Mucosa of rectum (tissue), 2 donors: ENCODE data around the gene ABLIM3.

Experiments
- H3K27ac ChIP-seq, 2 donors: one replicate each; pipeline ENCODE4 v1.7.0; 2013; ENCODE audit warnings: inconsistent platforms in 2 of 2, low read depth in 2 of 2, low read length in 2 of 2
- H3K27me3 ChIP-seq, 2 donors: one replicate each; pipeline ENCODE4 v1.7.0; 2013; ENCODE audit warnings: low read length in 2 of 2; ENCODE audit not compliant: control insufficient read depth in 2 of 2, insufficient read depth in 2 of 2
- H3K36me3 ChIP-seq, 2 donors: one replicate each; pipeline ENCODE4 v1.7.0; 2013; ENCODE audit warnings: low read length in 2 of 2; ENCODE audit not compliant: control insufficient read depth in 2 of 2, insufficient read depth in 2 of 2
- H3K4me1 ChIP-seq, 2 donors: one replicate each; pipeline ENCODE4 v1.7.0; 2013; ENCODE audit warnings: low read length in 2 of 2, mild to moderate bottlenecking in 1 of 2; ENCODE audit not compliant: control insufficient read depth in 2 of 2, insufficient read depth in 2 of 2
- H3K4me3 ChIP-seq, 2 donors: one replicate each; pipeline ENCODE4 v1.7.0; 2013; ENCODE audit warnings: low read length in 2 of 2
- H3K9ac ChIP-seq, 2 donors: one replicate each; pipeline ENCODE4 v1.7.0; 2013; ENCODE audit warnings: low read length in 2 of 2, low read depth in 1 of 2, mild to moderate bottlenecking in 1 of 2
- H3K9me3 ChIP-seq, 2 donors: one replicate each; pipeline ENCODE4 v1.7.0; 2013; ENCODE audit warnings: low read length in 2 of 2; ENCODE audit not compliant: control insufficient read depth in 2 of 2
- donor health status: healthy.
- donor health status: Normal muscosa, but diverticular disease.

ABLIM3 gene

GRCh38 chr5:149206524-149207141, 65.3 kb downstream of the ABLIM3 start:
- no peaks in the 10 kb centered on the region for H3K27me3 ChIP-seq
- H3K27ac ChIP-seq = no peak overlapping the region
- H3K9ac ChIP-seq = no peak overlapping the region
- H3K4me3 ChIP-seq = no peak overlapping the region
- no peaks in the 10 kb centered on the region for H3K9me3 ChIP-seq
- peaks cover 4 to 5% of the 10 kb centered on the region in 2 donors for H3K36me3 ChIP-seq
- peaks cover 0 to 4% of the 10 kb centered on the region in 2 donors for H3K4me1 ChIP-seq

DNA sequence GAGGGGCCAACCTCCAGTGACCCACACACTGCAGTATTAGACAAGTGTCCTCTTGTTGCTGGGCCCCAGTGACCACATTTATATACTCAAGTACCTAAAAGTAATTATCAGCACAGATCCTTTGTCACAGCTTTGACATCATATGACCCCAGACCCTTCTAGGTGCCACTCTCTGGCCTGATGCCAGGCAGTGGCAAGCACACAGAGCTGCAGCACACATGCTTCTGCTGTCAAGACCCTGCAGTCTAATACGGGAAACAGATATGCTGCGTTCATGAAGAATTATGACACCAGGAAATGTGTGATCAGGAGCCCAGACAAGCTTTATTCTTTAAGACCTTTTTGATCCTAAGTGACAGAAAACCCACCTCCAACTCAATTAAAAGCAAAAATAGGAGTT, 66.5 kb downstream of the ABLIM3 start:
- Histone ChIP-seq H3K27ac (no peak overlapping the region), H3K4me1 (peaks cover 0 to 4% of the 10 kb centered on the region in 2 donors)

GRCh38 chr5:149210225-149210624, 68.9 kb downstream of the ABLIM3 start:
- Histone ChIP-seq H3K27ac (no peak overlapping the region), H3K9ac (no peak overlapping the region), H3K36me3 (no peaks in the 10 kb centered on the region), H3K4me1 (peaks cover 0 to 4% of the 10 kb centered on the region in 2 donors), H3K4me3 (no peak overlapping the region), H3K27me3 (no peaks in the 10 kb centered on the region), H3K9me3 (no peaks in the 10 kb centered on the region)

More for the DNA sequence above, 66.5 kb downstream of the ABLIM3 start:
- Histone ChIP-seq H3K9ac (no peak overlapping the region), H3K27me3 (no peaks in the 10 kb centered on the region), H3K9me3 (no peaks in the 10 kb centered on the region), H3K36me3 (peaks cover 4 to 5% of the 10 kb centered on the region in 2 donors), H3K4me3 (no peak overlapping the region)

DNA sequence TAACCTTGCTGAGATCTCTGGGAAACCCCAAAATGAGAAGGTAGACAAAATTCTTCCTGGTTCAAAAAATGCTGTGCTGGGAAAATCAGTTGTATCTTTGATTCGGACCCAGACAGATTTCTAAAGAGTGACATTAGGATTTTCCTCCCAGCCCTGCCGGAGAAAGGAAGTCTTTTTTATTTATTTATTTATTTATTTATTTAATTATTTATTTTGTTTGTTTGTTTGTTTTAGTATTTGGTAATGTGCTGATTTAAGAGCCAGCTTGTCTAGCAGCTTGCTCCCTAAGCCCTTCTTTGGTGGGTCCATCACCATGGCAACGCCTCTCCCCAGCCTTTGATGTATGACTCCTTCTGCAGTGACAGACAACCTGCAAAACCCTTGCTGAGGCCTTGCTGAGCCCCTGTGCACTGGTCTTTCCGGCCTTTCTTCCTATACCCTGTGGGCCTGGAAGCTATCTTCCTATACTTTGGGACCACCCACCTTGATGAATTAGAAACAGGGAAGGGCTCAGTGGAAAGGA, 69.7 kb downstream of the ABLIM3 start:
- Histone ChIP-seq H3K4me1 (peaks cover 0 to 2% of the 10 kb centered on the region in 2 donors), H3K27ac (no peak overlapping the region), H3K36me3 (no peaks in the 10 kb centered on the region), H3K4me3 (no peak overlapping the region), H3K27me3 (no peaks in the 10 kb centered on the region), H3K9ac (no peak overlapping the region), H3K9me3 (no peaks in the 10 kb centered on the region)

GRCh38 chr5:149211566-149211965, 70.3 kb downstream of the ABLIM3 start:
- Histone ChIP-seq H3K4me3 (no peak overlapping the region), H3K27ac (peak overlapping the region; percentile 25), H3K9me3 (no peaks in the 10 kb centered on the region), H3K27me3 (no peaks in the 10 kb centered on the region), H3K36me3 (no peaks in the 10 kb centered on the region), H3K4me1 (no peaks in the 10 kb centered on the region), H3K9ac (no peak overlapping the region)

DNA sequence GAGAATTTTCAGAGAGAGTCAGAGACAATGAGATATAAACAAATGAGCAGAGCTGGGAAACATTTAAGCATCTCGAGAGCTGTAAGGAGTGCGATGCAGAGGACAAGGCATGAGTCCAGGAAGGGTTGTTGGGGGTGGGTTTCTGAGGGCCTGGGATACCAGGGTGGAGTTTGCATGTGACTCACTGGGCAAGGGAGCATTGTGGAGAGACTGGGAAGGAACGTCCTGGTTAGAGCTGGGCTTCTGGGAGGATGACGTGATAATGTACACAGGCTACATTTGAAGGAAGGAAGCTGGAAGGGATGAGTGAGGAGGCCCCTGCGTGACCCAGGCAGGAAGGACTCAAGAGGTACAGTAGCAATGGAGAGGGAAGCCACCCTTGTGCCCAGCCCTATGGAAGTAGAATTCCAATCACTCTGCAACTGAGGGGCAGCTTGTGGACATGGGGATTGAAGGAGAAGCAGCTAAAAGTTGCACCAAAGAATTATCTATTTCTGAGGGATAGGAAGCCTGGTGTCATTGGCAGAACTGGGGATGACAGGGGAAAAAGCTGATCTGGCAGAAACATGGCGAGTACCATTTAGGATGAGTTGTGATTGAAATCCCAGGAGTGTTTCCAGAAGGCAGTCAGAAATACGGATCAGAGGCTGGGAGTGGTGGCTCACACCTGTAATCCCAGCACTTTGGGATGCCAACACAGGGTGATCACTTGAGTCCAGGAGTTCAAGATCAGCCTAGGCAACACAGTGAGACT, 71.1 kb downstream of the ABLIM3 start:
- Histone ChIP-seq H3K4me1 (no peaks in the 10 kb centered on the region), H3K9ac (no peak overlapping the region), H3K36me3 (no peaks in the 10 kb centered on the region), H3K27ac (peak overlapping the region; percentile 9 to 48), H3K27me3 (no peaks in the 10 kb centered on the region), H3K4me3 (no peak overlapping the region), H3K9me3 (no peaks in the 10 kb centered on the region)

- no peaks in the 10 kb centered on the region for H3K27me3 ChIP-seq
- no peaks in the 10 kb centered on the region for H3K9me3 ChIP-seq
- H3K9ac ChIP-seq = no peak overlapping the region
- no peaks in the 10 kb centered on the region for H3K36me3 ChIP-seq
- H3K4me3 ChIP-seq = no peak overlapping the region
- no peak overlapping the region for H3K27ac ChIP-seq
- no peaks in the 10 kb centered on the region for H3K4me1 ChIP-seq
Measured at GRCh38 chr5:149213264-149213880, 72.1 kb downstream of the ABLIM3 start.

- H3K27me3 ChIP-seq = no peaks in the 10 kb centered on the region
- H3K36me3 ChIP-seq = no peaks in the 10 kb centered on the region
- no peak overlapping the region for H3K4me3 ChIP-seq
- no peak overlapping the region for H3K9ac ChIP-seq
- no peak overlapping the region for H3K27ac ChIP-seq
- no peaks in the 10 kb centered on the region for H3K4me1 ChIP-seq
- no peaks in the 10 kb centered on the region for H3K9me3 ChIP-seq
Measured at GRCh38 chr5:149215478-149216090, 74.3 kb downstream of the ABLIM3 start.

- no peaks in the 10 kb centered on the region for H3K4me1 ChIP-seq
- no peaks in the 10 kb centered on the region for H3K9me3 ChIP-seq
- no peak overlapping the region for H3K27ac ChIP-seq
- no peak overlapping the region for H3K9ac ChIP-seq
- no peaks in the 10 kb centered on the region for H3K27me3 ChIP-seq
- H3K4me3 ChIP-seq = no peak overlapping the region
- no peaks in the 10 kb centered on the region for H3K36me3 ChIP-seq
Measured at GRCh38 chr5:149216496-149216895, 75.2 kb downstream of the ABLIM3 start.
